COR-L47 (cell line): Measurements from ENCODE around the gene CSTPP1.

ENCODE experiments used
- DNase-seq: peaks from one replicate; lab custom pipeline; 2025; lab: John Stamatoyannopoulos, UW

Gene CSTPP1

GRCh38 chr11:46936138-46937110 is at the start of gene CSTPP1:
Gene CSTPP1 (plus strand): TSS chr11:46936761. CDS start chr11:46936806, 45 bp downstream.
- DNase-seq: peak; percentile 92

- DNase-seq: no peak
Observed at GRCh38 chr11:46888636-46889035, 47.9 kb upstream of the CSTPP1 start.

- DNase-seq: no peak
Observed at GRCh38 chr11:46889251-46889650, 47.3 kb upstream of the CSTPP1 start.

- peak; percentile 59 for DNase-seq
Observed at GRCh38 chr11:46889689-46890475, 46.7 kb upstream of the CSTPP1 start.

- no peak for DNase-seq
Observed at GRCh38 chr11:46890665-46891064, 45.9 kb upstream of the CSTPP1 start.

- DNase-seq: no peak
Observed at GRCh38 chr11:46892109-46892508, 44.5 kb upstream of the CSTPP1 start.

GRCh38 chr11:46892838-46893237 is 43.7 kb upstream of the CSTPP1 start:
- no peak for DNase-seq

- DNase-seq: peak; percentile 21
Observed at GRCh38 chr11:46894506-46894905, 42.1 kb upstream of the CSTPP1 start.

GRCh38 chr11:46894961-46895360 is 41.6 kb upstream of the CSTPP1 start:
- DNase-seq: no peak

GRCh38 chr11:46895821-46896220 is 40.7 kb upstream of the CSTPP1 start:
- no peak for DNase-seq

GRCh38 chr11:46896719-46897406 is 39.7 kb upstream of the CSTPP1 start:
- DNase-seq: peak; percentile 48

GRCh38 chr11:46898396-46899095 is 38.0 kb upstream of the CSTPP1 start:
- DNase-seq: no peak

- no peak for DNase-seq
Observed at GRCh38 chr11:46899501-46900025, 37.0 kb upstream of the CSTPP1 start.

GRCh38 chr11:46900091-46900746 is 36.3 kb upstream of the CSTPP1 start:
- no peak for DNase-seq

- no peak for DNase-seq
Observed at GRCh38 chr11:46901156-46901555, 35.4 kb upstream of the CSTPP1 start.

GRCh38 chr11:46902694-46903093 is 33.9 kb upstream of the CSTPP1 start:
- no peak for DNase-seq

GRCh38 chr11:46903846-46904245 is 32.7 kb upstream of the CSTPP1 start:
- DNase-seq: peak; percentile 80

GRCh38 chr11:46905806-46906205 is 30.8 kb upstream of the CSTPP1 start:
- DNase-seq: no peak

- no peak for DNase-seq
Observed at GRCh38 chr11:46906609-46907041, 29.9 kb upstream of the CSTPP1 start.

- DNase-seq: no peak
Observed at GRCh38 chr11:46907606-46908005, 29.0 kb upstream of the CSTPP1 start.
